HG03520 (cell line): Measurements from ENCODE around the gene DYNLL1.
"Not testable (repeated sequence)": the region's sequence is repeated elsewhere in the genome, so short reads cannot be mapped to it uniquely, and the experiment has no call there.

Source experiments
- ATAC-seq: cut with Tn5 transposase; IDR thresholded peaks from one replicate; pipeline ENCODE4 v1.9.1; 2021; ENCODE audit warnings: mild to moderate bottlenecking, moderate library complexity; ENCODE audit not compliant: unreplicated experiment

DYNLL1 gene

DNA sequence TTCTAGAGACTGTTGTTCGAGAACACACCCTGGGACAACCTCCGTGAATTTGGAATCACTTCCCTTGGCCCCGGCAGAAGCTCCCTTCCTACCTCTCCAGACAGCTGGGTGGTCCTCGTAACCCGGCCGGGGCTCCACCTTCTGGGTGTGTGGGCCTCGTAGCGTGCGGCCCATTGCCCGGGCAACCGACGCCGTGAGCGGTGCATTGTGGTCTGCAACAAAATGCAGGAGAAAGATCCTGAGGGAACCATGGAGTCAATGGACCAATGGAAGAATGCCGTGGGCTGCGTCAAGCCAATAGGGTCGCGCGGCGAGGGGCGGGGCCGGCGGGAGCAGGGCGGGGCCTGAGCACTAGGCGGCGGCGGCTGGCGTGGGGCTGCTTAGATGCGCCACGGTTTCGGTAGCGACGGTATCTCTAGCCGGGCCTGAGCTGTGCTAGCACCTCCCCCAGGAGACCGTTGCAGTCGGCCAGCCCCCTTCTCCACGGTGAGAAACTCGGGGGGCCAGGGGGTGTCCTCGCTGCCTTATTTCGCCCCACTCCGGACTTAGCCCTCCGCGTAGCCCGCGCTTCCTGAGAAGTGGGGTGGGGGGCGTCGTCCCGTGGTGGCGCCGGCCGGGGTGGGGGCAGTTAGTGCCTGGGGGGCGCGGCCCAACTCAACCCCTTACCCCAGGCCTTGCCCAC is at the start of gene DYNLL1:
Gene DYNLL1 (plus strand): TSS at position 383 of the 682 bp plus-strand sequence. CDS start 309 bp downstream, outside the sequence.
- peak; percentile 84 for ATAC-seq

DNA sequence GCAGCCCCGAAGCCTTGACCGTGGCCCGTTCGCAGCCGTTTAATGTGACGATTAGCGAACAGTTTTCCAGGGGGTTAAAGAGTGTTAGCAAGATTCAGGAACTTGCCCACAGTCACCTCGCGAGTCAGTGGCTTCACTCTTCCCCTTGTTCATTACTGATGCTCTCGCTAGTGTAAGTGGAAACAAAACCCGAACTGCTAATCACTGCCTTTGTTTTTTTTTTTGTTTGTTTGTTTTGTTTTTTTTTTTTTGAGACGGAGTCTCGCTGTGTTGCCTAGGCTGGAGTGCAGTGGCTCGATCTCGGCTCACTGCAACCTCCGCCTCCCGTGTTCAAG is 49.1 kb upstream of the DYNLL1 start:
- not testable (repeated sequence) for ATAC-seq

DNA sequence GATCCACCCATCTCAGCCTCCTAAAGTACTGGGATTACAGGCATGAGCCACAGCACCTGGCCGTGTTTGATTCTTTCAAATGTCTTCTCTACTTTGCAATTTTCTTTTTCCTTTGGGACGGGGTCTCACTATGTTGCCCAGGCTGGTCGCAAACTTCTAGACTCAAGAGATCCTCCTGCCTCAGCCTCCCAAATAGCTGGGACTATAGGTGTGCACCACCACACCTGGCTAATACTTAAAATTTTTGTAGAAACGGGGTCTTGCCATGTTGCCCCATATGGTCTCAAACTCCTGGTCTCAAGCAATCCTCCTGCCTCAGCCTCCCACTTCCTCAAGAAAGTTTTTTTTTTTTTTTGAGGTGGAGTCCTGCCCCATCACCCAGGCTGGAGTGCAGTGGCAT is 47.9 kb upstream of the DYNLL1 start:
- no peak for ATAC-seq

DNA sequence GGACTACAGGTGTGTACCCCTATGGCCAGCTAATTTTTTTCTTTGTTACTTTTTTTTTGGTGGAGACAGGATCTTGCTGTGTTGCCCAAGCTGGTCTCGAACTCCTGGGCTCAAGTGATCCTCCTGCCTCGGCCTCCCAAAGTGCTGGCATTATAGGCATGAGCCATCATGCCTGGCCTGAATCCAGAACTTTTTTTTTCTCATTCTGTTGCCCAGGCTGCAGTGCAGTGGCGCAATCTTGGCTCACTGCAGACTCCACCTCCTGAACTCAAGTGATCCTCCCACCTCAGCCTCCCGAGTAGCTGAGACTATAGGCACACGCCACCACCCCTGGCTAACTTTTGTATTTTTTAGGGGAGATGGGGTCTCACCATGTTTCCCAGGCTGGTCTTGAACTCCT is 43.4 kb upstream of the DYNLL1 start:
- ATAC-seq, result not testable (repeated sequence)

DNA sequence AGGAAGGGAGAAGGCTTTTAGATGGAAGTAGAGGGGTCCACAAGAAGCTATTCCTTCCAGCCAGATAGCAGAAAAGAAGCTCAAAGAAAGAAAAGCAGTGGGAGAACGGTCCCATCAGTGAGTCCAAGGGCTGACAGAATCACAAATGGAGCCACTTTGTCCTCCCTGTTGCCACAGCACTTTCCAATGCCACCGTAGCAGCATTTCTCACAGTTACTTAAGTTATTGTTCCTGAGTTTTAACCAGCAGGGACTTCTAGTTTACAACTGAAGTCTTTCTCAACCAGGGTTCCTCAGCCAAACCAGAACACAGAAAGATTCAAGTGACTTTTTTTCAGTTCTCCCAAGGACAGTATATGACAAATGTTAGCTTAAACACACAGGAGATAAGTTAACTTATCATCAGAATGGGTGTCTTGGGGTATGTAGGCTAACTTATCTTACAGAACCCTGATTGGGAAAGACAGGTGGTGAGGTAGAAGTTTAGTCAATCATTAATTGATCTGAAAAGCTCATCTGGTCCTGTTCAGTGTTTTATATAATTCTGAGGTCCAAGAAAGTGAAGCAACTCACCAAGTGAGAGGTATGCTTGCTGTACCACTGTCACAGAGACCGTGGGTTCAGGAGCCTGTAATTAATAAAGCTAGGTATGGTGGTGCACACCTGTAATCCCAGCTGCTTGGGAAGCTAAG is 42.7 kb upstream of the DYNLL1 start:
- no peak for ATAC-seq

DNA sequence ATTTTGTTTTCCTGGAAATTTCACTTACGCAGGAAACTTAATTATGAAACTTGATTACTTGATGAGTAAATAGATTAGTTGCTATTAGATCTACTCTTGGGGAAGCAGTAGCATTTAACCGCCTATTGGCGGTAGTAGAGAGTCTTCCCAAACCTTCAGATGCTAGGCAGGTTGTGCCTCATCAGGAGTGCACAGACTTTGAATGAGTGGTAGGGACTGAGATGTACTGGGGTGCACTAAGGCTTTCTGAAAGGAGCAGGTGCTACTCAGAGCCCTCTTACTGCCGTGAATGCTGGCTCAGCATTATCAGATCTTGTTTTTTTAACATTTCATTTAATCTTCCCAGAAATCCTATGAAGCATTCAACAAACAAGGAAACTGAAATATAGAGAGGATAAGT is 41.9 kb upstream of the DYNLL1 start:
- ATAC-seq, result no peak

- ATAC-seq, result no peak
Observed at GRCh38 chr12:120455302-120455701, 40.6 kb upstream of the DYNLL1 start.

DNA sequence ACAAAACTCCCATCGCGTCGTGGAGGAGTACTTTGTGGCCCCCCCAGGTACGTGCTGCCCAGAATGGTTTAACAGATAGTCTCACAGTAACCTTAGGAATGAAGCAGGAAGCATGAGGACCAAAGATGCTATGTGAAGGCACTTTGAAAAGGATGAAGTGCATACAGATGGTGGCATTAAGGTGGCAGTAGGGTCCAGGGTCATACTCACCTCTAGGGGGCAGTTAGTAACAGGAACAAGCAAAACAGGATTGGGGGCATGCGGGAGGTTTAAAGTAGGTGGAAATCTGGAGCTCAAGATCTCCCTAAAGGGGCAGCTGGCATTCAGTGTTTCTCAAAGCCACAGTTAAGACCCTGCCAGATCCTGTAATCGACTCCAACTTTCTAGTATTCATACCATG is 38.8 kb upstream of the DYNLL1 start:
- ATAC-seq, result no peak

GRCh38 chr12:120460157-120460556 is 35.8 kb upstream of the DYNLL1 start:
- no peak for ATAC-seq

GRCh38 chr12:120462099-120462640 is 33.7 kb upstream of the DYNLL1 start:
- no peak for ATAC-seq

DNA sequence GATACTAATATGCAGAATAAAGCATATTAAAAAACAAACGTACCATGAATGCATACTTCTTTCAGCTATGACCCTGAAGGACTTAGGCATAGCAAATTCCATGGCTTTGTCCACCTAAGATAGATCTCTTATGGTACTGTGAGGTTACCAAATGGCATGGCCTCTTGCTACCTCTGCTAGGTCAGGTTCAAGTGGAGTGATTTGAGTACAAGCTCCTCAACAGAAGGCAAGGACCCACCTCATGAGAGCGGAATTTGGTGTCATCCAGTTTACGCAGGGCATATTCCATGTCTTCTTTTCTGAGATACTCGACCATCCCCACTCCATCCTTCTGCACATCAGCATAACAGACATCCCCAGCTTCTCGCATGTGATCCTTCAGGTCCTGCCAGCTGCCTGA is 32.2 kb upstream of the DYNLL1 start:
- ATAC-seq, result no peak

DNA sequence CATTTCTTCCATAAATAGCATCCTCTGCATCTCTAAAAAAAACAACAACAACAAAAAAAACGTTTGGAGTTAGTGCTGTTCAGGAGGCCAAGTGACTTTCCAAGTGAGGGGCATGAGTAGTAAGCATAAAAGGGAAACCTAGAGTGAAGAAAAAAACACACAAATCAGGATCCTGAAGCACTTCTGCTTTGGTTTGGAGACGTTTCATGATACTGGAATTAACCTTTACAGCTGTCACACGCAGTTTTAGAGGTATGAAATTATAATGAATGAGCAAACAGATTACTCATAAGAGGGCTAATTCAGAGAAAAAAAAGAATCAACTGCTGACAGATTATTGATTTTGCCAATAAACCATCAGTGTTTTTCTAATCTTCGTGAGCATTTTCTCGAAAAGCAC is 30.2 kb upstream of the DYNLL1 start:
- no peak for ATAC-seq

DNA sequence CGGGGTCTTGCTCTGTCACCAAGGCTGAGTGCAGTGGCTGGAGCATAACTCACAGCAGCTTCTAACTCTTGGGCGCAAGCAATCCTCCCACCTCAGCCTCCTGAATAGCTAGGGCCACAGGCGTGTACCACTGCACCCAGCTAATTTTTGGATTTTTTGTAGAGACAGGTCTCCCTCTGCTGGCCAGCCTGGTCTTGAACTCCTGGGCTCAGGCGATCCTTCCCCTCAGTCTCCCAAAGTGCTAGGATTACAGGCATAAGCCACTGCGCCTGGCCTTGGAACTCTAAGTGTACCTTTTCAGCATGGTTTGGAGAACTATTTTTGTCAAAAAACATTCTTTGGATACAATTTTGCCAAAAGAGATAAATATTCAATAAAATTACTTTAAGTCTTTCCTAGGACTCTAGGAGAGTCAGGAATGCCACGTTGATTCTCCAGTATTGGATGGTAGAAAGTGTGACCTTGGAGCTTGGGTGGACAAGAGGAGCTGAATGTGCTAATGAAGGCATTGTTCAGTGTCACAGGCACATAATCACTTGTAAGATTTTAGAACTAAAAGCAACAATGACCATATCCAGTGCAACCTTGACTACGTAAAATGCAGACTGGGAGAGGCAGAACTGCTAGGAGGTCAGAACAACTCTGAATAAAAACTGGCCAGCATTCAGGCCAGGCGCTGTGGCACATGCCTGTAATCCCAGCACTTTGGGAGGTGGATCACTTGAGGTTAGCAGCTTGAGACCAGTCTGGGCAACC is 29.2 kb upstream of the DYNLL1 start:
- no peak for ATAC-seq

DNA sequence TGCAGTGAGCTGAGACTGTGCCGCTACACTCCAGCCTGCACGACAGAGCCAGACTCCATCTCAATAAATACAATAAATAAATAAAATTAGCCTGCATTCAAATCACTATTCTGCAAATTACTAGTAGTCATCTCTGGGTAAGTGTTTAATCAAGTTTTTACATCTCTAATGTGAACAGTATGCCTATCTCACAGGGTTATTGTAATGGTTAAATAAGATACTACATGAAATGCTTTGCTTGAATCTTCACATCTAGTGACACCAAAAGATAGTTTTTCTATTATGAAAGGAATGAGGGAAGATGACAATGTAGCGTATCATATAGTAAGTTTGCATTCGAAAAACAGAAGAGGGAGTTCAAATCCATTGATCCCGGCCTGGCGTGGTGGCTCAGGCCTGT is 28.5 kb upstream of the DYNLL1 start:
- ATAC-seq, result no peak

GRCh38 chr12:120468325-120468820 is 27.5 kb upstream of the DYNLL1 start:
- no peak for ATAC-seq

DNA sequence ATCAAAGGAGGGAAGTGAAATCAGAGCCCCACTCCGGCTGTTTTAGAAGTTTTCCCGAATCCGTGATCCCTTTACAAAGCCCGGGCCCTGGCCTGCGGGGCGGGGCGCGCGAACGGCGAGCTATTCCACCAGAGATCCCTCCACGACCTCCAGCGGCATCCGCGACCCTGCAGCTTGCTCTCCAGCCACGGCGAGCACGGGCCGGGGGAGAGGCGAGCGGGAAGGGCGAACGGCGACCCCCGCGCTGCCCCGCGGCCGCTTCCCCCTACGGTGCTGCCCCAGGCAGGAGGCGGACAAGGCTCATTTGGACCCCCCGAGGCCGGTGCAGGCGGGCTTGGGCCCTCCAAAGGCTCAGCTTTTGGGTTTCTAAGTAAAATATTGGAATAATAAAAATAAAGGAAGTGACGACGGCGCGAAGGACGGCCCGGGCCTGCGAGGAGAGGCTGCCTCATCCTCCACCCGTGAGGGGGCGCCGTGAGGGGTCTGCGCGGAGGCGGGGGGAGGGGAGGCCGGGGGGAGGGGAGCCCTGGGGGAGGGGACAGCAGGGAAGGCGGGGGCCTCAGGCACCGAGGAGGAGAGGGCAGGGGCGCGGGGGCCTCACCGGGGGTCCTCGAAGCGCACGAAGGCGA is 27.0 kb upstream of the DYNLL1 start:
- ATAC-seq, result no peak

DNA sequence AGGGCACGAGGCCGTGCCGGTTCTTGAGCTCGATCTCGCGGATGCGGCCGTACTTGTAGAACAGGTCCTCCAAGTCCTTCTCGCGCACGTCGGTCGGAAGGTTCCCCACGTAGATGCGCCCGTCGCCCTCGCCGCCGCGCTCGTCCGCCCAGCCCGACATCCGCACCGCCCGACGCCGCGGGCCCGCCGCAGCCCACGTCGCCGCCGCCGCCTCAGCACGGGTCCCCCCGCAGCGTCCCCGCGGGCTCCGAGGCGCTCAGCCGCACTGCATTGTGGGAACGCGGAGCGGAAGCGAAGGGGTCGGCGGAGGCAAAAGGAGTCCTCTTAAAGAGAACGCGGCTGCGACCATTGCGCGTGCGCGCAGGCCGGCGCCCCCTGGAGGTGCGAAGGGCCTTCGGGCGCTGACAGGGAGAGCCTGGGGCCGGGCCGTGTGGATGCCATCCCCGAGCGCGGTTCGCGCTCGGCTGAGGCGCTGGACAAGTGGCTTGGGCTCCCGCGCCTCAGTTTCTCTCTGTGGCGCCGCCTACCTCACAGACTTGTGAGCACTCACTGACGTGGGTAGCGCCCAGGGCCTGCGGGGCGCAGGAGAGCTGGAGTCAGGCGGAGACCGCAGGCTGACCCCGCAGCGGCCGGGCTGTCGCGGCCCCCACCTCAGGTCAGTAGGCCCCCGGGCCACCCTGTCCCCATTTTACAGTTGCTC is 26.3 kb upstream of the DYNLL1 start, which contains the start of gene SRSF9:
Gene SRSF9 (minus strand): TSS at position 299 of the 700 bp plus-strand sequence. CDS start 139 bp downstream, at position 160.
- ATAC-seq, result peak; percentile 85

DNA sequence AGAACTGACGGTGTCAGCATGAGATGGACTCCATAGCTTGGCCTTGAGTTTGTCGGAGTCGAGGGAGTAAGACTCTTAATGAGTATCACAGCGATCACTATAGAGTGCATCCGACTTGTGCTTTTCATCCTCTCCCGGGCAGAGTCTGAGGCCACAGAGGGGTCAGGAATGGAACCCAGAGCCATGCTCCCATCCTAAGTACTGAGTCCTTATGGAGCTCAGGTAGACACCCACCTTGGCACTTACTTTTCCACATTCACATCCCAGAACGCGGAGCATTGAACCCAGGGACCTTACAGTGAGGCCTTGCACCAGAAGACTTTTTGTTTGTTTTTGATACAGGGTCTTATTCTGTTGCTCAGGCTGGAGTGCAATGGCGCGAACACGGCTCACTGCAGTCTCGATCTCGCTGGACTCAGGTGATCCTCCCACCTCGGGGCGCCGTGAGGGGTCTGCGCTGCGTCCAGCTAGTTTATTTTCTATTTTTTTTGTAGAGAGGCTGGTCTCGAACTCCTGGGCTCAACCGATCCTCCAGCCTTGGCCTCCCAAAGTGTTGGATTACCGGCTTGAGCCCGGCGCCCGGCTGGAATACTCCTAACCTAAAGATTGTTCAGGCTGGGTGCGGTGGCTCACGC is 25.6 kb upstream of the DYNLL1 start:
- ATAC-seq, result peak; percentile 10

GRCh38 chr12:120472521-120472920 is 23.4 kb upstream of the DYNLL1 start:
- no peak for ATAC-seq
